CD4-positive, alpha-beta T cell treated with Interleukin-2 at 100 ng/mL for 4 hours (primary cell): ENCODE data around the gene CILP2.

ENCODE experiments used
- DNase-seq: peaks from one replicate; pipeline ENCODE4 v3.0.0-alpha.2; 2020; ENCODE audit warnings: low spot score

CILP2 gene

GRCh38 chr19:19563348-19563848 lies 25.3 kb downstream of the CILP2 start:
- no peak for DNase-seq

GRCh38 chr19:19566306-19566705 lies 28.2 kb downstream of the CILP2 start:
- no peak for DNase-seq

GRCh38 chr19:19567391-19567790 lies 29.3 kb downstream of the CILP2 start:
- DNase-seq, result no peak

GRCh38 chr19:19568802-19569756 lies 31.0 kb downstream of the CILP2 start:
- DNase-seq, result no peak

GRCh38 chr19:19570571-19570970 lies 32.5 kb downstream of the CILP2 start:
- DNase-seq, result no peak

GRCh38 chr19:19571071-19571786 lies 33.2 kb downstream of the CILP2 start:
- no peak for DNase-seq

- no peak for DNase-seq
Observed at GRCh38 chr19:19575411-19575810, 37.3 kb downstream of the CILP2 start.

- no peak for DNase-seq
Observed at GRCh38 chr19:19578252-19578651, 40.2 kb downstream of the CILP2 start.

- no peak for DNase-seq
Observed at GRCh38 chr19:19579533-19580361, 41.7 kb downstream of the CILP2 start.

- DNase-seq, result no peak
Observed at GRCh38 chr19:19580418-19580817, 42.4 kb downstream of the CILP2 start.

- no peak for DNase-seq
Observed at GRCh38 chr19:19581391-19581790, 43.3 kb downstream of the CILP2 start.

GRCh38 chr19:19582471-19582870 lies 44.4 kb downstream of the CILP2 start:
- no peak for DNase-seq

GRCh38 chr19:19584356-19584755 lies 46.3 kb downstream of the CILP2 start:
- no peak for DNase-seq

- DNase-seq, result no peak
Observed at GRCh38 chr19:19587771-19588170, 49.7 kb downstream of the CILP2 start.

- DNase-seq, result no peak
Observed at GRCh38 chr19:19588546-19588945, 50.5 kb downstream of the CILP2 start.

- peak; percentile 85 for DNase-seq
Observed at GRCh38 chr19:19591133-19591825, 53.2 kb downstream of the CILP2 start.

- DNase-seq, result no peak
Observed at GRCh38 chr19:19592690-19593089, 54.6 kb downstream of the CILP2 start.

- DNase-seq, result no peak
Observed at GRCh38 chr19:19594381-19594780, 56.3 kb downstream of the CILP2 start.

- DNase-seq, result no peak
Observed at GRCh38 chr19:19595171-19595701, 57.2 kb downstream of the CILP2 start.
